Measurements from ENCODE around the gene HIF3A. TPM values are rescaled to one million over a fixed set of nuclear protein-coding genes. Genes with fewer than 3 reads are reported as not detected.

The HIF3A gene
- total RNA-seq, 1 donor from 2014 or later, result 64.1 TPM

- no peak for DNase-seq
- peaks cover 64% of the 10 kb centered on the region for H3K36me3 ChIP-seq
- H3K4me3 ChIP-seq, result no peak overlapping the region
- no peak for TF ChIP-seq CTCF (IDR thresholded peaks at IDR 0.05)
- H3K27me3 ChIP-seq (ENCODE audit: low read depth), result no peaks in the 10 kb centered on the region
- intact Hi-C loops (cut with DNase I), result no loop called here
- no peaks in the 10 kb centered on the region for H3K9me3 ChIP-seq
- no peaks in the 10 kb centered on the region for H3K4me1 ChIP-seq
- H3K27ac ChIP-seq, result no peak overlapping the region
- ATAC-seq, result no peak
These were observed 43.3 kb downstream of the HIF3A start for GRCh38 chr19:46340051-46340659.

DNA sequence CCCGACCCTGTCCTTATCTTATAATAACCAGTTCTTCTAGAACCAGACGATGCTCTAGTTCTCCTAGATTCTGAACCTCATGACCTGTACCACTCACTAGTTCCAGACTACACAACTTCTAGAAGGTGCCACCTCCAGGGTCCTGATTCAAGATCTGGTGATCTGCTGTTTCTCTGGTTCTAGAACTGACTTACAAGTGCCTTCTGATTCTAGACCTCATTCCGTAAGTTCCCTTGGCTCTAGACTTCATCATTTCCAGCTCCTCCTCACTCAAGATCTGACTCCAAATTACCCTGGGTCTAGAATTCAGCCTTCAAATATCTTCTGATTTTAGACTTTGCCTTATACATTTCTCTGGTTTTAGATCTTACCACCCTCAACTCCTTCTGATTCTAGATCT, 45.1 kb downstream of the HIF3A start:
- ATAC-seq (no peak), DNase-seq (no peak)
- H3K27ac ChIP-seq, result no peak overlapping the region
- H3K4me3 ChIP-seq, result no peak overlapping the region
- peaks cover 4% of the 10 kb centered on the region for H3K4me1 ChIP-seq
- H3K9me3 ChIP-seq, result no peaks in the 10 kb centered on the region
- no peaks in the 10 kb centered on the region for H3K27me3 ChIP-seq (ENCODE audit: low read depth)
- no peak for TF ChIP-seq CTCF (IDR thresholded peaks at IDR 0.05)
- intact Hi-C loops (cut with DNase I), result no loop called here
- peaks cover 51% of the 10 kb centered on the region for H3K36me3 ChIP-seq

DNA sequence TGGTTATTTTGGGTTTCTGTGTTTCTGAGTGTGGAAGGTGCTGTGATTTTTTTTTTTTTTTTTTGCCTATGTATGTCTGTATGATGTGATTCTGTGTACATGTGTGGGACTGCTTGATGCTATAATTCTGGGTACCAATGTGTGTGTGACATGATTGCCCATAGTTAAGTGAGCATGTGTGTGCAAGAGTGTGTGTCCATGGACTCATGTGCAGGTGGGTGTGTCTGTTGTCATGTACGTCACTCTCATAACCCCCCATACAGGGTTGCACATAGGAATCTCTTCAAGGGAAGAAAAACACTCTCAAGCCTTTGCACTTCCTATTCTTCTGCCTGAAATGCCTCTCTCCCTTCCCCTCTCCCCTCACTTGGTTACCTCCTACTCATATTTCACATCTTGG, 47.5 kb downstream of the HIF3A start:
- no peaks in the 10 kb centered on the region for H3K27me3 ChIP-seq (ENCODE audit: low read depth)
- peaks cover 22% of the 10 kb centered on the region for H3K4me1 ChIP-seq
- no peak overlapping the region for H3K4me3 ChIP-seq
- ATAC-seq (no peak), DNase-seq (no peak)
- no peak overlapping the region for H3K27ac ChIP-seq
- peaks cover 30% of the 10 kb centered on the region for H3K36me3 ChIP-seq
- TF ChIP-seq CTCF (IDR thresholded peaks at IDR 0.05), result no peak
- intact Hi-C loops (cut with DNase I), result no loop called here
- no peaks in the 10 kb centered on the region for H3K9me3 ChIP-seq

DNA sequence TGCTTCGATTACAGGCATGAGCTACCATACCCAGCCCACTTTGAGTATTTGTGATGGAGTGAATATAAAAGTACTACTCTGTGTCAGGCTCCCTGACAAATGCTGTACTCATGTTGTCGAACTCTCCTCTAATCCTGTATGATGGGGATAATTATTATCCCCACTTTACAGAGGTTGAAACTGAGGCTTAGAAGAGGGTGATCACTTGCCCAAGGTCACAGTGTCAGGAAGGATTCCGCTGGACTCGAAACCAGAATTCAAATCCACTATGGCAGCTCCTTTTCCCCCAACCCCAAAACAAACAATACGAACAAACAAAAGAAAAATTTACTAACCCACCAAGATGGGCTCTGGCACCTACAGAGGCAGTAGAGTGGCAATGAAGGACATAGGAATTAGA, 48.3 kb downstream of the HIF3A start:
- H3K4me3 ChIP-seq, result no peak overlapping the region
- no peak overlapping the region for H3K27ac ChIP-seq
- intact Hi-C loops (cut with DNase I), result no loop called here
- ATAC-seq (no peak), DNase-seq (no peak)
- H3K4me1 ChIP-seq, result peaks cover 30% of the 10 kb centered on the region
- H3K27me3 ChIP-seq (ENCODE audit: low read depth), result no peaks in the 10 kb centered on the region
- no peaks in the 10 kb centered on the region for H3K9me3 ChIP-seq
- no peak for TF ChIP-seq CTCF (IDR thresholded peaks at IDR 0.05)
- H3K36me3 ChIP-seq, result peaks cover 22% of the 10 kb centered on the region

DNA sequence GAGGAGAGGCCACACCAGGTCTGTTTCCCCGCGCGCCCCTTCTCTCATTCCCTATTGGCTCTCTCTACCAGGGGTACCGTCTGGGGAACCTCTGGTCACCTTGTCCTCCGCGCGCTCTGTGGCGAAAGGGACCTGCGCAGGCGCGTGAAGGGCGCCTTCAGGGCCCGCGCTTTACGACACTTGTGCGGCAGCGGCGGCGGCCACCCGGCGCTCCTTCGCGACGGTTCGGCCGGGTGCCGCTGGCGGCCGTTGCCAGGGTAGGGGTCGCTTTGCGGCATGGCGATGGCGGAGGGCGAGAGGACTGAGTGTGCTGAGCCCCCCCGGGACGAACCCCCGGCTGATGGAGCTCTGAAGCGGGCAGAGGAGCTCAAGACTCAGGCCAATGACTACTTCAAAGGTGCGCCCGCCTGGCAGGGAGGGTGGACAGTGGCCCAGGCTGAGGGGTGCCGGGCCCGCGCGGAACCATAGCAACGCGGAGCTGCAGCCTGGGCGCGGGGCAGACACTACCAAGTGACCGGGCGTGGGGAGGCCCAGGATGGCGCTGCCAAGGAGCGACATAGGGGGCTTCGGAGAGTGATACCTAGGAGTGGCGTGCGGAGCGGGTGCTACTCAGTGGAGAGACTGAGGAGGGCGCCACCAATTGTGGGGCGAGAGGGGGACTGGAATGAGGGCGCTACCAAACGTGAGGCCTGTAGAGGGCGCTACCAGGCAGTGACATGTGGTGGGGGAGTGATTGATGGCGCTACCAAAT, 50.2 kb downstream of the HIF3A start, which contains the start of gene PPP5C:
Gene PPP5C, plus strand, starts transcription at position 267 of the 751 bp plus-strand sequence. Its CDS starts 10 bp downstream, at position 277.
- H3K4me1 ChIP-seq, result peaks cover 48% of the 10 kb centered on the region
- no peaks in the 10 kb centered on the region for H3K27me3 ChIP-seq (ENCODE audit: low read depth)
- peak within 1 kb of the TSS; percentile 92 for H3K27ac ChIP-seq
- peak; percentile 60 for TF ChIP-seq CTCF (IDR thresholded peaks at IDR 0.05)
- H3K9me3 ChIP-seq, result no peaks in the 10 kb centered on the region
- intact Hi-C loops (cut with DNase I), result no loop called here
- peak within 1 kb of the TSS; percentile 100 for H3K4me3 ChIP-seq
- ATAC-seq (peak; percentile 93), DNase-seq (peak; percentile 95)
- H3K36me3 ChIP-seq, result peaks cover 3% of the 10 kb centered on the region

All from lower lobe of right lung (tissue), 2 donors.